ENCODE results near the gene SMIM35.

SMIM35 gene

DNA sequence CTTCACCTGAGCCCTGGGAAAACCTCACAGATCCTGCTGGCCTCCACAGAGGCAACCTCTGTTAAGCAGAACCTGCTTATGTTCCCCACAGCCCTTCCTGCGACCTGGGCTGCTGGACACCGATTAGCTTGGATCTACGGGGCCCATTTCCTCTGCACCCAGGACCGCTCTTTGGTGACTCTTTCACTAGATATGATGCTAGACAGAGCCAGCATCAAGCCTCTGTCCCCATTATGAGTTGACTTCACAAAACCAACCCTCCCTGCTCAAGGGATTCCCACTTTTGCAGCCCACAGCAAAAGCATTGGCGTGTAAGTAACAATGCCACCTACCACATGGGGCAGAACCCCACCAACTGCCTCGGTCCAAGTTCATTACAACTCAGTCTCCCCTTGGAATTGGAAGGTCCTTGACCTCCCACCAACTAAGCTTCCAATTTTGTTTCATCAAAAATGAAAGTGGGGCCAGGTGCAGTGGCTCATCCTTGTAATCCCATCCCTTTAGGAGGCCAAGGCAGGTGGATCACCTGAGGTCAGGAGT lies 25.1 kb downstream of the SMIM35 start:
- no peak for DNase-seq (ENCODE audit: low read depth, low spot score)
- POLR2A ChIA-PET, result no interaction called here
- CTCF ChIA-PET, result interaction anchor here (1.7 kb wide), 1 partner anchor 9 kb away, joined by 8 read pairs; no protein-coding TSS in a partner anchor
- TF ChIP-seq, protein P1, sequence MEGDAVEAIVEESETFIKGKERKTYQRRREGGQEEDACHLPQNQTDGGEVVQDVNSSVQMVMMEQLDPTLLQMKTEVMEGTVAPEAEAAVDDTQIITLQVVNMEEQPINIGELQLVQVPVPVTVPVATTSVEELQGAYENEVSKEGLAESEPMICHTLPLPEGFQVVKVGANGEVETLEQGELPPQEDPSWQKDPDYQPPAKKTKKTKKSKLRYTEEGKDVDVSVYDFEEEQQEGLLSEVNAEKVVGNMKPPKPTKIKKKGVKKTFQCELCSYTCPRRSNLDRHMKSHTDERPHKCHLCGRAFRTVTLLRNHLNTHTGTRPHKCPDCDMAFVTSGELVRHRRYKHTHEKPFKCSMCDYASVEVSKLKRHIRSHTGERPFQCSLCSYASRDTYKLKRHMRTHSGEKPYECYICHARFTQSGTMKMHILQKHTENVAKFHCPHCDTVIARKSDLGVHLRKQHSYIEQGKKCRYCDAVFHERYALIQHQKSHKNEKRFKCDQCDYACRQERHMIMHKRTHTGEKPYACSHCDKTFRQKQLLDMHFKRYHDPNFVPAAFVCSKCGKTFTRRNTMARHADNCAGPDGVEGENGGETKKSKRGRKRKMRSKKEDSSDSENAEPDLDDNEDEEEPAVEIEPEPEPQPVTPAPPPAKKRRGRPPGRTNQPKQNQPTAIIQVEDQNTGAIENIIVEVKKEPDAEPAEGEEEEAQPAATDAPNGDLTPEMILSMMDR (IDR thresholded peaks at IDR 0.05; ENCODE audit: insufficient read depth, low read length, missing control alignments), result no peak
- H3K4me3 ChIP-seq (ENCODE audit: low read depth, low read length), result no peak overlapping the region

DNA sequence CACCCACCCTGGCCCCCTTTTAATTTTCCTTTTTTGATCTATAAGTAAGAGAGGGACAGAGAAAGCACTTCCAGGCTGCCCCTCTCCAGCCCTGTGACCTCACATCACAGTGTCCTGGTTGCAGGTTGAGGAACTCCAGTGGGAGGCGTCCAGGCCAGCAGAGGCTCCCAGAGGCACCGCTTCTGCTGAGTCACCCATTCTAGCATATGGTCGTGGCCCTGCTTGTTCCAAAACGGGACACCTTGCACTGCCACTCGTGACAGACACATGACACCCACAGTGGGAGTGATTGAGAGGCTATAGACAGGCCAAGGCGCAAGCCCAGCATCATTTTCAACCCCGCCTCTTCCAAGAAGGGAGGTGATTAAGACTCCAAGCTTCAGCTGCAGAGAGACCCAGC lies 25.9 kb downstream of the SMIM35 start:
- ChIA-PET POLR2A (no interaction called here), CTCF (interaction anchor here (1.7 kb wide), 1 partner anchor 8 kb away, joined by 8 read pairs; no protein-coding TSS in a partner anchor)
- no peak overlapping the region for H3K4me3 ChIP-seq (ENCODE audit: low read depth, low read length)
- no peak for DNase-seq (ENCODE audit: low read depth, low spot score)
- TF ChIP-seq, protein P1 (IDR thresholded peaks at IDR 0.05; ENCODE audit: insufficient read depth, low read length, missing control alignments), result no peak

DNA sequence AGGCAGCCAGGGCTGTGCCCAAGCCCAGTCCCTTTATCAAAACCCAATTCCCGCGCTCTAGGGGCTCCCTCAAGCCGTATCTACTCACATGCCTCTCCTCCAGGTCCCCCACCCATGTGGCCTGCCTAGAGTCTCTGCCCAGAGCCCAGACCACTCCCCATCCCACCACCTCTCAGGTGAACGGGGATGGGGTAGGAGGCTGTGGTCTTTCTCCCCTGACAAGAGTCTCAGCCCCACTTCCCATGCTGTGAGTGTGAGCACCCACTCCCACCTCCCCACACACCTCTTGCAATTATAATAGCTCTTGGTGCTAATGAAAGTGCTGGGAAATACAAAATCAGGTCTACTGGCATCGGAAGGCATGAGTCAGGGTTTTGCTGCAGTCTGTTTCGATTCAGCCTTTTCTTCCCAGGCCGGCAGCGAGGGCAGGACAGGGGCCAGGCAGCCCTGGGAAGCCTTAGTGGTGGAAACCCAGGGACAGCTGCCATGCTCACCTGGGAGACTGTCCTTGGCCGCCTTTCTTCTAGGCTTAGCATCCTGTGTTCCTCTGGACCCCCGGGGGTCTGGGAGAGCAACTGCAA lies 26.6 kb downstream of the SMIM35 start:
- TF ChIP-seq, protein P1 (IDR thresholded peaks at IDR 0.05; ENCODE audit: insufficient read depth, low read length, missing control alignments), result no peak
- CTCF ChIA-PET, result no interaction called here
- no peak overlapping the region for H3K4me3 ChIP-seq (ENCODE audit: low read depth, low read length)
- DNase-seq (ENCODE audit: low read depth, low spot score), result no peak
- POLR2A ChIA-PET, result no interaction called here

DNA sequence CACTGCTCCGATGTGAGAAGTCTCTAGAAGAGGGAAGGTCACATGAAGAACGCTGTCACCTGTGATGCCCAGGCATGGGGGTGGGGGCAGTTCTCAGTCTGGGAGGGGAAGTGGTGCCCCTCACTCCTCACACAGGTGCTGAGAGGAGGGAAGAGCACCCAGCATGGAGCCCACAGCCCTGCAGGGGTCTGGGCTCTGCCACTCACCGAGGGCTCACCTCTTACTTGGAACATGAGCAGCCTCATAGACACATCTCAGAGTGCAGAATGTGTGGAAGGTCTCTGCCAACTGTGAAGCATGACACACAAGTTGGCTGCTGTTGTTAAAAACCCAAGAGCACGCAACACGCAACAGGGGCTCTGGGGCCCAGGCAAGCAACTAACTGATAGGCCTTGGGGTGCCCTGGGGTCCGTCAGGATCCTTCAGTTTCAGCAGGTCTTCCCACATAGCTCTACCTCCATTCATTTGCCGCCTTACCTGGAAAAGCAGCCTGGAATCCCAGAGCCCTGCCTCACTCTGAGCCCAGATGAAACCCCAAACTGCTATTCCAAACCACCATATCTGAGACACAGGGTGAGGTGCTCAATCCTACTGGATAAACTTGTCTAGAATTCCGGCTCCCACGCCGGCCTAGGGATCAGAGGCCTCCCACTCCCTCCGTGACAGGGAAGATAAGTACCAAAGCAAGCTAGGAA lies 27.4 kb downstream of the SMIM35 start:
- no peak for DNase-seq (ENCODE audit: low read depth, low spot score)
- H3K4me3 ChIP-seq (ENCODE audit: low read depth, low read length), result no peak overlapping the region
- ChIA-PET POLR2A (no interaction called here), CTCF (interaction anchor here (1.3 to 9.4 kb wide), 2 partner anchors 238 to 252 kb away, joined by 3 to 75 read pairs; partner anchors contain the start of gene FXYD2)
- TF ChIP-seq, protein P1 (IDR thresholded peaks at IDR 0.05; ENCODE audit: insufficient read depth, low read length, missing control alignments), result no peak

DNA sequence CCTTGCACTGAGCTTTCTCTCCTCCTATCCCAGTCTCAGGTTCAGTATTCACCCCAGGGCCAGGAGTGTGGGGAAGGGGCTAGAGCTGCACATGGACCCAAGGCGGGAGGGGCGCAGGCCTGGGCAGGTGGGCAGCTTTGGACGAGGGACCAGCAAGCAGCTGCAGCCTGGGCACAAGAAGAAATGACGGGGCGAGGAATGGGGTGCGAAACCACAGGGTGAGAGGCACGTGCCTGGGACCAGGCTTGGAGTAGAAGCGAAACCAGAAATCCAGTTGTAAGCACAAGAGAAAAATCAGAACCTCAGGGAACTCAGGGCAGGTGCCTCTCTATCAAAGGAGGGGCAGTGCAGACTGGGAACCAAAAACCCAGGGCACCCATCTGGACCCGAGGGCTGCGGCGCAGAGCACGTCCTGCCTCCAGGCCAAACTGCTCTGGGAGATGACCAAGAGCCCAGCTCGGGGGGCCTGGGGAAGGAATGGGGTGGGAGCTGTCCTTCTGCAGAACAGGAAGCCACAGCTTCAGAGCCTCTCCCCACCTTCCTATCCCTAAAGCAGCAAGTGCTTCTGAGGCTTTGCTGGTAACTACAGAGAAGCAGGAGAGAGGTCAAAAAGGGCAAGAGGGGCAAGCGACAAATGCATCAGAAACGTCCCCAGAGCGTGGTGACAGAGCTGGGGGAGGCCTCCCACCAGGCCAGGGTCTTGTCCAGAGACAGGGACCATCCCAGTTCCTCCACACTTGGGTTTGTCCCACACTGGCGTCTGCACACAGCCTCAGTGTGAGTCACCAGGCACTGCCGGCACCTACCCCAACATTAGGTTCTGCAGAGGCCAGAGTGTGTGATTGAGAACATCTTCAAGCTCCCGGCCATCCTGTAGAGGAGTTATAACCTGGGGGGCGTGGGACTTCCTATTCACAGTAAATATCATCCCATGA lies 28.2 kb downstream of the SMIM35 start:
- ChIA-PET POLR2A (no interaction called here), CTCF (interaction anchor here (1.3 to 9.4 kb wide), 3 partner anchors 13 to 251 kb away, joined by 3 to 75 read pairs (median 4); partner anchors contain the start of gene FXYD2)
- DNase-seq (ENCODE audit: low read depth, low spot score), result no peak
- H3K4me3 ChIP-seq (ENCODE audit: low read depth, low read length), result no peak overlapping the region
- TF ChIP-seq, protein P1 (IDR thresholded peaks at IDR 0.05; ENCODE audit: insufficient read depth, low read length, missing control alignments), result no peak
